ENCODE measurements around the gene PLEKHA7. TPM values are rescaled to one million over a fixed set of nuclear protein-coding genes. Genes with fewer than 3 reads are reported as not detected.

Gene PLEKHA7
- total and polyA plus RNA-seq, 2 of the 13 experiments (the other 11 are each of a cell fraction or from before 2014, with no cell fraction given) = 17.5 to 18.7 TPM

GRCh38 chr11:16981651-16982194 lies 32.5 kb downstream of the PLEKHA7 start (continued):
- no peak for TF ChIP-seq DZIP1 (CRISPR knock-in tag; IDR thresholded peaks at IDR 0.05)
- TF ChIP-seq ZNF576 (CRISPR knock-in tag; IDR thresholded peaks at IDR 0.05) = no peak
- no peak; the same call in 1 of the 2 replicates for TF ChIP-seq ZNF143 (CRISPR knock-in tag; IDR thresholded peaks at IDR 0.05)
- peak; percentile 52 for TF ChIP-seq MED1 (CRISPR knock-in tag; IDR thresholded peaks at IDR 0.05)
- no peak for TF ChIP-seq ZSCAN30 (CRISPR knock-in tag; IDR thresholded peaks at IDR 0.05)
- no peak for TF ChIP-seq ZNF780A (CRISPR knock-in tag; IDR thresholded peaks at IDR 0.05)
- TF ChIP-seq MTA1 (CRISPR knock-in tag; IDR thresholded peaks at IDR 0.05; ENCODE audit: borderline replicate concordance) = no peak
- TF ChIP-seq ZNF501 (CRISPR knock-in tag; IDR thresholded peaks at IDR 0.05) = peak; percentile 56; the same call in 1 of the 2 replicates
- no peak for TF ChIP-seq REST (IDR thresholded peaks at IDR 0.05; ENCODE audit: borderline replicate concordance in 1 of 2, low read depth in 1 of 2, low read length in 2 of 2)
- no peak for TF ChIP-seq ARHGAP35 (CRISPR knock-in tag; IDR thresholded peaks at IDR 0.05; ENCODE audit: borderline replicate concordance)
- no peak for TF ChIP-seq CENPT (CRISPR knock-in tag; IDR thresholded peaks at IDR 0.05; ENCODE audit: low read depth)
- no peak for TF ChIP-seq ZNF761 (CRISPR knock-in tag; conservative IDR thresholded peaks at IDR 0.05)
- TF ChIP-seq STAT5B (CRISPR knock-in tag; IDR thresholded peaks at IDR 0.05) = no peak
- no peak for TF ChIP-seq HIVEP1 (CRISPR knock-in tag; IDR thresholded peaks at IDR 0.05)
- TF ChIP-seq MAFG (CRISPR knock-in tag; IDR thresholded peaks at IDR 0.05) = no peak
- no peak for TF ChIP-seq ZSCAN22 (CRISPR knock-in tag; IDR thresholded peaks at IDR 0.05)
- no peak; the same call in 1 of the 2 replicates for TF ChIP-seq ZNF788 (CRISPR knock-in tag; IDR thresholded peaks at IDR 0.05; ENCODE audit: borderline replicate concordance)
- no peak for TF ChIP-seq TFAP4 (IDR thresholded peaks at IDR 0.05; ENCODE audit: borderline replicate concordance, low read depth)
- TF ChIP-seq ZNF879 (CRISPR knock-in tag; IDR thresholded peaks at IDR 0.05) = no peak
- no peak for TF ChIP-seq ZNF337 (CRISPR knock-in tag; IDR thresholded peaks at IDR 0.05; ENCODE audit: borderline replicate concordance, low read depth)
- TF ChIP-seq THYN1 (CRISPR knock-in tag; IDR thresholded peaks at IDR 0.05; ENCODE audit: borderline replicate concordance, low read depth) = no peak
- no peak for TF ChIP-seq KDM3A (CRISPR knock-in tag; IDR thresholded peaks at IDR 0.05; ENCODE audit: low read depth)
- no peak for TF ChIP-seq POLR2AphosphoS5 (IDR thresholded peaks at IDR 0.05; ENCODE audit: low read depth, low read length)
- no peak for TF ChIP-seq ZNF496 (CRISPR knock-in tag; IDR thresholded peaks at IDR 0.05; ENCODE audit: insufficient replicate concordance)
